Spleen (tissue), 11 donors: Measurements from ENCODE around the gene SPTBN5. TPM values are rescaled to one million over a fixed set of nuclear protein-coding genes. Genes with fewer than 3 reads are reported as not detected.

Experiments
- DNase-seq: peaks from one replicate; pipeline ENCODE4 v3.0.0-alpha.2; 2020
- H3K27ac ChIP-seq, 8 donors: fragments of 200-600 bp; sonication (generic) in 7 of 8; 1 replicate in 4 of 8; 2 replicates in 4 of 8; pipeline versions ENCODE4 v1.5.0 to v1.8.0; 2016 to 2021; ENCODE audit warnings: inconsistent platforms in 4 of 8, mild to moderate bottlenecking in 4 of 8, moderate library complexity in 1 of 8
- H3K27me3 ChIP-seq, 7 donors: fragments of 200-600 bp; sonication (generic) in 6 of 7; replicated peaks in 1 of 7; 1 replicate in 4 of 7; 2 replicates in 3 of 7; pipeline versions ENCODE4 v1.5.0 to v1.8.0; 2016 to 2021; ENCODE audit warnings: inconsistent platforms in 3 of 7, mild to moderate bottlenecking in 1 of 7
- H3K36me3 ChIP-seq, 6 donors: fragments of 200-600 bp; sonication (generic) in 5 of 6; 1 replicate in 4 of 6; 2 replicates in 2 of 6; pipeline versions ENCODE4 v1.5.0 to v1.8.0; 2016 to 2021; ENCODE audit warnings: inconsistent platforms in 2 of 6
- H3K4me1 ChIP-seq, 6 donors: fragments of 200-600 bp; sonication (generic) in 5 of 6; 1 replicate in 3 of 6; 2 replicates in 3 of 6; pipeline versions ENCODE4 v1.5.0 to v1.8.0; 2016 to 2021; ENCODE audit warnings: inconsistent platforms in 3 of 6
- H3K4me3 ChIP-seq, 8 donors: fragments of 200-600 bp; sonication (generic) in 7 of 8; 1 replicate in 4 of 8; 2 replicates in 4 of 8; pipeline versions ENCODE4 v1.5.0 to v1.8.0; 2016 to 2021; ENCODE audit warnings: inconsistent platforms in 4 of 8, mild to moderate bottlenecking in 4 of 8, moderate library complexity in 2 of 8
- H3K9me3 ChIP-seq, 8 donors: fragments of 200-600 bp; sonication (generic) in 7 of 8; 1 replicate in 4 of 8; 2 replicates in 4 of 8; pipeline versions ENCODE4 v1.5.0 to v1.8.0; 2016 to 2021; ENCODE audit warnings: inconsistent platforms in 4 of 8
- POLR2A ChIP-seq, 3 donors: fragments of 450-650 bp; IDR thresholded peaks; one replicate each; pipeline ENCODE4 v1.5.1; 2017; ENCODE audit warnings: antibody characterized with exemption in 3 of 3, mild to moderate bottlenecking in 1 of 3
- POLR2AphosphoS5 ChIP-seq, 3 donors: sonication (generic); formaldehyde crosslinking; IDR thresholded peaks; one replicate each; pipeline ENCODE4 v1.5.1; 2017; ENCODE audit warnings: antibody characterized with exemption in 3 of 3
- WGBS, 5 donors: extraction: QIAGEN DNeasy Blood & Tissue Kit in 3 of 5; methylation state at CpG; one replicate each; pipeline versions ENCODE4 v1.1.5 to v1.1.7; 2013 to 2018; 5-methylcytosine and 5-hydroxymethylcytosine counted together
- intact Hi-C: fragments of 100-400 bp; cut with DNase I; formaldehyde crosslinking; loops from one replicate; pipeline ENCODE4 v1.15.0; 2023; ENCODE audit warnings: low total_unique reads
- polyA plus RNA-seq, 3 donors: library from polyadenylated mRNA; stranded (reverse); fragments of 200-250 nt; gene quantifications; one replicate each; pipeline ENCODE4 v1.2.1, GENCODE V29; 2013
- total RNA-seq, 7 donors: library from RNA; depleted of rRNA in 3 of 7; stranded (reverse); fragments of >200 nt in 3 of 7; fragmentation: NEBNext Ultra II Directional in 4 of 7; extraction: Animal tissue kit (Norgen Biotek cat#: 25700) in 4 of 7; gene quantifications; one replicate each; pipeline versions ENCODE4 v1.1.0 to v1.2.1, GENCODE V29; 2016 to 2021
- TF ChIP-seq, protein P1 (sequence below), 11 experiments: fragments of 200-600 bp in 7 of 11; fragments of 450-650 bp in 4 of 11; sonication (generic) in 4 of 11; IDR thresholded peaks in 8 of 11; conservative IDR thresholded peaks in 3 of 11; 1 replicate in 7 of 11; 2 replicates in 4 of 11; pipeline versions ENCODE4 v1.4.0 to v1.8.0; 2016 to 2021; ENCODE audit warnings: antibody characterized with exemption in 11 of 11, inconsistent platforms in 4 of 11, mild to moderate bottlenecking in 1 of 11
- donor health status: healthy with polysubstance abuse.
- donor health status: DM: no; HTN: no; CAD: no; lungs with moderate emphysema.
- donor health status: DM: no; HTN: no; CAD: no.
- donor health status: Bipolar disorder and iron deficiency.
- donor health status: healthy.
- donor health status: DM: no; HTN: no; CAD: no.
- donor health status: DM: yes; HTN: yes; CAD: no.

SPTBN5 gene
- total and polyA plus RNA-seq, 10 donors: 0.19 to 2.0 (median 0.73) TPM

DNA sequence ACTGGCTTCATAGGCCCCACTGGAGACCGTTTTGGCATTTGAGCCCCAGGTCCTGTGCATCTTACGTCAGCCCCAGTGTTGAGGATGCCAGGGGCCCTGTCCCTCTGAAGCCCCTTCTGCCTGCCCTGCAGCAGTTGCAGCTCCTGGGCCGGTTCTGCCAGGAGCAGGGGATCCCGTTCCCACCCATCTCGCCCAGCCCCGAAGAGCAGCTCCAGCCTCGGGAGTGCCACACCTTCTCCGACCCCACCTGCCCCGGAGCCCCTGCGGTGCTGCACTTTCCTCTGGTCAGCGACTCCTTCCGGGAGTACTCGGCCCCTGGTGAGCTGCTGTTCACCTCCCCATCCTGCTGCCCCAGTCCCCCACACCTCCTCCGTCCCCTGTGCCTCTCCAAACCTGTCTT is 46.6 kb downstream of the SPTBN5 start:
- H3K27ac ChIP-seq: no peak overlapping the region
- peaks cover 0 to 71% (median 54%) of the 10 kb centered on the region in 6 donors for H3K36me3 ChIP-seq
- intact Hi-C loops: no loop called here
- no peak overlapping the region for H3K4me3 ChIP-seq
- no peaks in the 10 kb centered on the region for H3K9me3 ChIP-seq
- TF ChIP-seq POLR2A (IDR thresholded peaks at IDR 0.05) (no peak), POLR2AphosphoS5 (IDR thresholded peaks at IDR 0.05) (no peak)
- TF ChIP-seq, protein P1, sequence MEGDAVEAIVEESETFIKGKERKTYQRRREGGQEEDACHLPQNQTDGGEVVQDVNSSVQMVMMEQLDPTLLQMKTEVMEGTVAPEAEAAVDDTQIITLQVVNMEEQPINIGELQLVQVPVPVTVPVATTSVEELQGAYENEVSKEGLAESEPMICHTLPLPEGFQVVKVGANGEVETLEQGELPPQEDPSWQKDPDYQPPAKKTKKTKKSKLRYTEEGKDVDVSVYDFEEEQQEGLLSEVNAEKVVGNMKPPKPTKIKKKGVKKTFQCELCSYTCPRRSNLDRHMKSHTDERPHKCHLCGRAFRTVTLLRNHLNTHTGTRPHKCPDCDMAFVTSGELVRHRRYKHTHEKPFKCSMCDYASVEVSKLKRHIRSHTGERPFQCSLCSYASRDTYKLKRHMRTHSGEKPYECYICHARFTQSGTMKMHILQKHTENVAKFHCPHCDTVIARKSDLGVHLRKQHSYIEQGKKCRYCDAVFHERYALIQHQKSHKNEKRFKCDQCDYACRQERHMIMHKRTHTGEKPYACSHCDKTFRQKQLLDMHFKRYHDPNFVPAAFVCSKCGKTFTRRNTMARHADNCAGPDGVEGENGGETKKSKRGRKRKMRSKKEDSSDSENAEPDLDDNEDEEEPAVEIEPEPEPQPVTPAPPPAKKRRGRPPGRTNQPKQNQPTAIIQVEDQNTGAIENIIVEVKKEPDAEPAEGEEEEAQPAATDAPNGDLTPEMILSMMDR (IDR thresholded peaks at IDR 0.05 in 8 of 11, conservative IDR thresholded peaks at IDR 0.05 in 3 of 11): no peak
- DNase-seq: no peak
- H3K4me1 ChIP-seq: no peaks in the 10 kb centered on the region
- H3K27me3 ChIP-seq: peaks cover 0 to 17% (median 0%) of the 10 kb centered on the region in 7 donors
- 89 to 99% (median 96%) methylated on average over 12 to 14 of the region's 14 CpGs for WGBS, 5 donors

GRCh38 chr15:41844814-41845213 is 49.0 kb downstream of the SPTBN5 start:
- H3K27ac ChIP-seq: no peak overlapping the region
- WGBS, 5 donors: 85 to 100% (median 89%) methylated on average over 2 to 12 of the region's 12 CpGs
- H3K9me3 ChIP-seq: no peaks in the 10 kb centered on the region
- H3K36me3 ChIP-seq: peaks cover 0 to 95% (median 63%) of the 10 kb centered on the region in 6 donors
- H3K4me1 ChIP-seq: no peaks in the 10 kb centered on the region
- no peaks in the 10 kb centered on the region for H3K27me3 ChIP-seq
- intact Hi-C loops: no loop called here
- TF ChIP-seq POLR2A (IDR thresholded peaks at IDR 0.05) (no peak), POLR2AphosphoS5 (IDR thresholded peaks at IDR 0.05) (no peak)
- TF ChIP-seq, protein P1 (IDR thresholded peaks at IDR 0.05 in 8 of 11, conservative IDR thresholded peaks at IDR 0.05 in 3 of 11): no peak
- H3K4me3 ChIP-seq: no peak overlapping the region
- DNase-seq: no peak

GRCh38 chr15:41843571-41843970 is 50.3 kb downstream of the SPTBN5 start:
- DNase-seq: no peak
- intact Hi-C loops: no loop called here
- H3K27me3 ChIP-seq: no peaks in the 10 kb centered on the region
- H3K9me3 ChIP-seq: no peaks in the 10 kb centered on the region
- no peaks in the 10 kb centered on the region for H3K4me1 ChIP-seq
- H3K27ac ChIP-seq: no peak overlapping the region
- no peak overlapping the region for H3K4me3 ChIP-seq
- 57 to 78% (median 63%) methylated on average over 4 to 10 of the region's 10 CpGs for WGBS, 5 donors
- H3K36me3 ChIP-seq: peaks cover 0 to 99% (median 59%) of the 10 kb centered on the region in 6 donors
- peak in 2 of 3 donors; percentile 29 to 50 for TF ChIP-seq POLR2AphosphoS5 (IDR thresholded peaks at IDR 0.05)
- TF ChIP-seq, protein P1 (IDR thresholded peaks at IDR 0.05 in 8 of 11, conservative IDR thresholded peaks at IDR 0.05 in 3 of 11): no peak

DNA sequence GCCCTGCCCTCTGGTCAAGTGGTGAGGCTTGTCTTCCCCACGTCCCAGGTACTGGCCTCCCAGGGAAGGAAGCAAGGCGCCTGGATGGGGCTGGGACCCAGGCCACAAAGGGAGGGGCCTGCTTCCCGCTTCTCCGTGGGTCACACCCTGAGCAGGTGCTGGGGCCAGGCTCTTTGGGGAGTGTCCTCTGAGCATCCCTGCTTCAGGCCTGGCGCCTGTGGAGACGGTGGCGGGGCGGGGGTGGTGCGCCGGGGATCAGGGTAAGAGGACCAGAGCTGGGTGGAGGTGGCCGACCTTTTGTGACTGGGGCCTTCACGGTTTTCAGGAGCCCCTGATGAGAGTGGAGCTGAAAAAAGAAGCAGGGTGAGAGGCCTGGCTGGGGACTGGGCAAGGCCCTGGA is 51.6 kb downstream of the SPTBN5 start:
- 77 to 86% (median 83%) methylated on average over 11 to 12 of the region's 12 CpGs for WGBS, 5 donors
- intact Hi-C loops: no loop called here
- Histone ChIP-seq H3K9me3 (no peaks in the 10 kb centered on the region), H3K27ac (no peak overlapping the region), H3K36me3 (peaks cover 0 to 99% (median 52%) of the 10 kb centered on the region in 6 donors), H3K4me1 (no peaks in the 10 kb centered on the region), H3K27me3 (no peaks in the 10 kb centered on the region), H3K4me3 (no peak overlapping the region)
- TF ChIP-seq POLR2AphosphoS5 (IDR thresholded peaks at IDR 0.05) (no peak), POLR2A (IDR thresholded peaks at IDR 0.05) (no peak)
- TF ChIP-seq, protein P1 (IDR thresholded peaks at IDR 0.05 in 8 of 11, conservative IDR thresholded peaks at IDR 0.05 in 3 of 11): no peak
- DNase-seq: no peak
